Activated T-cell treated with anti-CD3 and anti-CD28 coated beads, Interleukin-2, amount 50 U/mL, for 4 hours (primary cell): Measurements from ENCODE around the gene PDGFD. TPM values are rescaled to one million over a fixed set of nuclear protein-coding genes. Genes with fewer than 3 reads are reported as not detected.

Experiments
- ATAC-seq, 2 donors: fragments of 200-7000 bp; cut with Tn5 transposase; one replicate each; pipeline ENCODE4 v1.10.0; 2021
- DNase-seq: peaks from one replicate; pipeline ENCODE4 v3.0.0-alpha.2; 2020
- H3K27me3 Mint-ChIP-seq: one replicate; pipeline ENCODE4 v1.8.0; 2021; ENCODE audit warnings: low read depth, mixed read lengths
- H3K36me3 Mint-ChIP-seq: one replicate; pipeline ENCODE4 v1.8.0; 2022; ENCODE audit warnings: mixed read lengths; ENCODE audit not compliant: insufficient read depth
- H3K4me1 Mint-ChIP-seq: one replicate; pipeline ENCODE4 v1.8.0; 2021; ENCODE audit warnings: low read depth, mixed read lengths
- H3K4me3 Mint-ChIP-seq: one replicate; pipeline ENCODE4 v1.8.0; 2021; ENCODE audit warnings: mild to moderate bottlenecking, moderate library complexity, mixed read lengths
- H3K9me3 Mint-ChIP-seq: one replicate; pipeline ENCODE4 v1.8.0; 2021; ENCODE audit warnings: mixed read lengths
- total RNA-seq, 3 donors: library from RNA; stranded (reverse); gene quantifications; one replicate each; pipeline ENCODE4 v1.2.1, GENCODE V29; 2021

PDGFD gene
- total RNA-seq, 3 donors from 2014 or later = 0.05 to 0.16 (median 0.10) TPM

DNA sequence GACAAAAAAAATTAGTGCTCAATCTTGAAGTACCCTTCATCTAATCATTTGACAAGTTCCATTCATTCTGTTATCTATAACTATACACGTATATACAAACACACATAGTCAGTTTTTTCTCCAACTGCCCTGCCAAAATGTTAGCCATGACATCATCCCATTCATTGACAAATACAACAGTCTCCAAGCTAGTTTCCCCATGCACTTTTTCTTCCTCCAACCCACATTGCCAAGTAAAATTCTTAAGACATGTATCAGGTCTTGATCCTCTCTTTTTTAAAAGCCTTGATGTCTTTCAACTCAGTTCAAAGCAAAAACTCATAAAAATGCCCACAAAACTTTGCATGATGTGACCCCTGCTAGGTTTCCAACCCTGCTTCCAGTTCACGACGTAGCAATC lies 69.4 kb downstream of the PDGFD start:
- DNase-seq (no peak), ATAC-seq (no peak)
- Mint-ChIP-seq H3K9me3 (no peaks in the 10 kb centered on the region), H3K27me3 (no peaks in the 10 kb centered on the region), H3K36me3 (no peaks in the 10 kb centered on the region), H3K4me3 (no peak overlapping the region), H3K4me1 (no peaks in the 10 kb centered on the region)

DNA sequence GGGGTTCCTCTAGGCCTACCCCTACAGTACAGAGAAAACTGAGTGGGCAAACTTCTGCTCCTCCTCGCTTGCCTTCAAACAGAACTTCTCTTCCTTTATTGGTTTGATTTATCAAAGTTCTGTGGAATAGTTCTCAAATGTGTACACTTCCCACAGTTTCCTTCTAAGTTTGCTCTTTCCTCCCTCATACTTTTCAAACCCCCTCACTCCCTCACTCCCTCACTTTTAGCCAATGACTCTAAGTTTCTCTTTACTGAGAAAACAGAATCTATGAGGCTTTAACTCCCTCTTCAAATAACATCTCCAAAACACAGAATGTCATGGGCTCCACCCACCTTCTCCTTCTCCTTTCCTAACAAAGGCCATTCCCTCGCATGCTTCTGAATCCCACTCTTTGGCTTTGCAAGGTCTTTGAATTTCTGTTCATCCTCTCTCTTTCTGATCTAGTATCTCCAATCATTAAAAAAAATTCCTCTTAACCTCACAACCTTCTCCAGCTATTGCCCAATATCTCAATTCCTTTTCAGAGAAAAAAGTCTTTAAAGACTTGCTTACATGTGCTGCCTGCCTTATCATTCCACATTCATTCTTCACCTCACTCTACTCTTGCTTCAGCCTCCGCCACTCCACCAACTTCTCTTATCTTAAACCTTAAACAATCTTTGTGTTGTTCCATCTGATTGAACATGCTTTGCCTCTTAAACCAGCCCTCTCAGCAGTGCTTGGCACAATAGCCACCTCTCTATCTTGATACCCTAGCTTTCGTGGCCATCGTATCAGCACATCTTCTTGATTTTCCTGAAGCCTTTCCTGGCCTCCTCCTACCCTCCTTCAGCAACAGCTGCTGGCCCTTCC lies 70.3 kb downstream of the PDGFD start:
- H3K27me3 Mint-ChIP-seq = no peaks in the 10 kb centered on the region

DNA sequence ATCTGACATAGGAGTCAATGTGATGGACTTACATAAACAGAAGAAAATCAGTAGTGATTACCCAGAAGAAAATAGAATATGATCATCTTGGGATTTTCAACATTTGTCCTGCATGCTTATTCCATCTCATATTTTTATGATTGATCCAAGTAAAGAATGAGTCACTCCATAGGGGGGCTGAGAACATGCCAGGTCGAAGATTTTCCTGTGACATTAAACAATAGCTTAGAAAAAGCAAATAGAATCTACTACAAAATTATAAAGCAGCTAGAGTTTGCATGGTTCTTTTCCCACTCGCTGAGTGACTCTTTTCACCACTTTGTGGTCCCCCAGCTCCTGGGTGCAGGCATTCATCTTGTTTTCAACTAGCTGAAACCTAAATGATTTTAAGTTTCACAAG lies 71.2 kb downstream of the PDGFD start:
- no peaks in the 10 kb centered on the region for H3K4me1 Mint-ChIP-seq
- H3K27me3 Mint-ChIP-seq = no peaks in the 10 kb centered on the region
- no peak for ATAC-seq
- no peaks in the 10 kb centered on the region for H3K36me3 Mint-ChIP-seq
- H3K9me3 Mint-ChIP-seq = no peaks in the 10 kb centered on the region
- no peak for DNase-seq
- H3K4me3 Mint-ChIP-seq = no peak overlapping the region

More for the DNA sequence above, 70.3 kb downstream of the PDGFD start:
- DNase-seq = no peak
- no peaks in the 10 kb centered on the region for H3K36me3 Mint-ChIP-seq
- ATAC-seq = no peak
- no peaks in the 10 kb centered on the region for H3K4me1 Mint-ChIP-seq
- H3K9me3 Mint-ChIP-seq = no peaks in the 10 kb centered on the region
- no peak overlapping the region for H3K4me3 Mint-ChIP-seq

DNA sequence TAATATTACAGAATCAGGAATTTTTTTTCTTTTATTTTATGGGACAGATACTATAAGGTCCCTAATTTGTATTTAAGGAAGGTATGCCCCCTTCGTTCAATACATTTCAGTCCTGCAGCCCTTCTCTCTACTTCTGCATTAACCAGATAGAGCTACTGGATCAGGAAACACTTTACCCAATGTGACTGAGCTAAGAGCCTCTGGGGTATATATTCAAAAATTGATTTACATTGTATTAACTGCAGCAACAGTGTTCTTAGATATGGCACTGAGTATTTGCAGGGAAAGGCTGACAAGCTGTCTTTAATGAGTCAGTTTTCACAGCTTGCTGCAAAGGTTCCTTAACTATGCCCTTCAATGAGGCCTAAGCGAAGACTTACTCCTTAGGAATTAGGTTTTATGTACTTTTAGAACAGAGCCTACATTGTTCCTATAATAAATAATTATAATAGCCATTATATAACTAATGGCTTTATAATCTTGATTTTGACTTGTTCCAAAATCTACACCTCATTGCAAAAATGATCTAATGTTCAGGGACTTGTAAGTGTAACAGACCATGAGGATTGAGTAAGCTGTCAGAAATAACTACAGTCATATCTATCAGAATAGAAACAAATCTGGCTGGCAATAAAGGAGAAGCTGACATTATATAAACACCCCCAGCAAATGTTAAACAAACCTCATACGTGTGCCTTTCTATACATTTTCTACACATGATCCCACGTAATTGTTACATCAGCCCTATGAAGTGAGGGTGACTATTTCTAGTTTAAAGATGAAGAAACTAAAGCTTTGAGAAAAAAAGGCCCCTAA lies 72.5 kb downstream of the PDGFD start:
- Mint-ChIP-seq H3K4me3 (no peak overlapping the region), H3K36me3 (no peaks in the 10 kb centered on the region), H3K9me3 (no peaks in the 10 kb centered on the region), H3K4me1 (no peaks in the 10 kb centered on the region), H3K27me3 (no peaks in the 10 kb centered on the region)
- ATAC-seq (no peak), DNase-seq (no peak)

DNA sequence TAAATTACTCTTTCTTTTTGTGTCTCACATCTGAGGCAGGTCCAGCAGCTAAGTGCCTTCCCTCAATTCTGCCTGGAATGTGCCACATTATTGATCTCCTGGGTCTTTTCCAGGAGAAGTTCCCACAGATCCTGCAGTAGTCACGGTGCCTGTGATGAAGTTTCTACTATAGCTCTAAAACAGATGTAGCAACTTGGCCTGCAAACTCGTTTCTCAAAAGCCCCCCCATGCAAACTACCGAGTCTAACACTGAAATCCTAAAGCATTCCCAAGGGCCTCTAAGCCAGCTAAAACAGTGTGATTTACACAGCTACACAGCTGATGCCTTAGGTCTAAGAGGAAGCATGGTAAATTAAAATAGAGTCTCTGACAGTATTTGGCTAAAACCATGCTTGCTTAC lies 73.2 kb downstream of the PDGFD start:
- no peak for ATAC-seq
- Mint-ChIP-seq H3K36me3 (no peaks in the 10 kb centered on the region), H3K4me3 (no peak overlapping the region), H3K9me3 (no peaks in the 10 kb centered on the region), H3K27me3 (no peaks in the 10 kb centered on the region), H3K4me1 (no peaks in the 10 kb centered on the region)
- no peak for DNase-seq

DNA sequence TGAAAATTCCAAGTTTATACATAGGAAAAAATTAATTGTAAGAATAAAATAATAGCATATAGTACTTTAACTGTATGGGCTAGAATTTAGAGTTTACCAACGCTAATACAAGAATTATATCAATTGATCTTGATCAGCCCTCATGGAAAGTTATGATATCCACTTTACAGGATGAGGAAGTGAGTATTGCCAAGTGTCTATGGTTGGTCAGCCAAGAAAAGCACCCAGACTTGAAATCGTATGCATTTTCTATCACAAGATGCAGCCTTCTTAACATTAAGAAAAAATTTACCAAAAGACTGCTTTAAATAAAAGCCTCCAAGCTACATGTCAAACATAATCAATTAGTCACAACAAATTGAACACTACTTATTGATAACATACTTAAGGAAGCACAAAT lies 74.5 kb downstream of the PDGFD start:
- DNase-seq (no peak), ATAC-seq (no peak)
- no peaks in the 10 kb centered on the region for H3K27me3 Mint-ChIP-seq
- H3K4me1 Mint-ChIP-seq = no peaks in the 10 kb centered on the region
- H3K4me3 Mint-ChIP-seq = no peak overlapping the region
- H3K36me3 Mint-ChIP-seq = no peaks in the 10 kb centered on the region
- no peaks in the 10 kb centered on the region for H3K9me3 Mint-ChIP-seq

DNA sequence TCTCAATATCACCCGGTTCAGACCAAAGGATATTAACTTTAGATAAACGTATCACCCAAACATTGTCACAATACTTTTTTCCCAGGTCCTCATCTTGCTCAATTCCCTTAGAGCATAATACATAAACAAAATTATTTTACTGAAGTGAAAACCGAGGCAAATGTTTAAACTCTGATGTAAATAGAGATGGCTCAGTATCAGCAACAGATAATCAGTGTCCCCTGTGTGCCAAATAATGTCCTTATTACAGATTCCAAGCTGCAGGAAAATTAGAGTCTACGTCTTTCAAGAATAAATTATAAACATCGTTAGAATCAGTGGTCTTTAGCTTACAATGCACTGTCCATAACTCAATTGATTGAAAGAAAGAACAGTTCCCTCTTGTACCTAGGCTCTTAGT lies 77.3 kb downstream of the PDGFD start:
- H3K4me3 Mint-ChIP-seq = no peak overlapping the region
- DNase-seq (no peak), ATAC-seq (no peak)
- H3K36me3 Mint-ChIP-seq = no peaks in the 10 kb centered on the region
- no peaks in the 10 kb centered on the region for H3K4me1 Mint-ChIP-seq
- H3K27me3 Mint-ChIP-seq = no peaks in the 10 kb centered on the region
- no peaks in the 10 kb centered on the region for H3K9me3 Mint-ChIP-seq

DNA sequence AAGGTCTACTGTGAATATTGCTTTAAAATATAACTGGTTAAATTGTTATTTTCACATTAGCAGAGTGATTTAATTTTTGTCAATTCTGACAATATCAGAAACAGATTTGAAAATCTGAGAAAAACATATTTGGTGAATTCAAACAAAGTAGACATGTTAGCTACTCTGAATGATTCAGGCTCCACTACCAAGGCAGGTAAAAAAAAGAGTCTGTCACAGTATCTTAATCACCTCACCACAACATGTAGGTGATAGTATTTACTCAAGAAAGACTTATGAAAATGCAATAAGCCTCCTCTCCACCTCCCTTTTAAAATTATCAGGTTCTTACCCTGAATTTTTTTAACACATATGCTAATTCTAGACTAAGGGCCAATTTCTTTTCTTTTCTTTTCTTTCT lies 85.0 kb downstream of the PDGFD start:
- no peak overlapping the region for H3K4me3 Mint-ChIP-seq

DNA sequence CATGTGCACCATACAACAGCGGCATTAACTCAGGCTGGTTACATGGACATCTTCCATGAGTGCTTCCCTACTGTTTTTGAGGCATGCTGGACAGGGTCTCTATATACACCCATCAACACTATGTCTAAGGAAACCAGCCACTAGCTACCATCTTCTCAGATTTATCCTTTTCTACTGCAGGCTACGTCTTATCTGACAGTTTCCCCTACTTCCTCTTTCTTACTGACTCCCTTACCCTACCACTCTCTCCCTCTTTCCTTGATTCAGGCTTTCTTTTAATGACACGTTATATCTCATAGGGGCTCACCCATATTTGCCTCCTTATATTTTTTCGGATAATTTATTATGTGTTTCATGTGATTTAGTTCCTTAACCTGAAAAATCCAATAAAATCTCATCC lies 85.7 kb downstream of the PDGFD start:
- DNase-seq (no peak), ATAC-seq (no peak)
- Mint-ChIP-seq H3K36me3 (no peaks in the 10 kb centered on the region), H3K27me3 (no peaks in the 10 kb centered on the region), H3K4me1 (no peaks in the 10 kb centered on the region), H3K9me3 (no peaks in the 10 kb centered on the region), H3K4me3 (no peak overlapping the region)

More for the DNA sequence above, 85.0 kb downstream of the PDGFD start:
- H3K9me3 Mint-ChIP-seq = no peaks in the 10 kb centered on the region
- ATAC-seq (no peak), DNase-seq (no peak)
- H3K4me1 Mint-ChIP-seq = no peaks in the 10 kb centered on the region
- no peaks in the 10 kb centered on the region for H3K36me3 Mint-ChIP-seq
- no peaks in the 10 kb centered on the region for H3K27me3 Mint-ChIP-seq

DNA sequence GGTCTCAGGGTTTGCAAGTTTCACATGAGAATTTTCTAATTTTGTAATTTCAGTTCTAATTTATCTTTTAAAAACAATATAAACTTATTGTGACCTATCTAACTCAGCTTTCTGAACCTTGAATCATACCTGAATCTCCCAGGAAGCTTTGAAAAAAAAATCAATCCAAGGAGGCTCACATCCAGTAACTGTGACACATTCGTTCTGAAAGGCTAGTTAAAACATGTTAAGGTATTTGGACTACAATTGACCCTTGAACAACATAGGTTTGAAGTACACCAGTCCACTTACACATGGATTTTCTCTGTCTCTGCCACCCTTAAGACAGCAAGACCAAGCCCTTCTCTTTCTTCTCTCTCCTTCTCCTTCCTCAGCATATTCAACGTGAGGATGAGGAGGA lies 87.5 kb downstream of the PDGFD start:
- Mint-ChIP-seq H3K36me3 (no peaks in the 10 kb centered on the region), H3K4me1 (no peaks in the 10 kb centered on the region), H3K9me3 (no peaks in the 10 kb centered on the region), H3K27me3 (no peaks in the 10 kb centered on the region), H3K4me3 (no peak overlapping the region)
- DNase-seq (no peak), ATAC-seq (no peak)

DNA sequence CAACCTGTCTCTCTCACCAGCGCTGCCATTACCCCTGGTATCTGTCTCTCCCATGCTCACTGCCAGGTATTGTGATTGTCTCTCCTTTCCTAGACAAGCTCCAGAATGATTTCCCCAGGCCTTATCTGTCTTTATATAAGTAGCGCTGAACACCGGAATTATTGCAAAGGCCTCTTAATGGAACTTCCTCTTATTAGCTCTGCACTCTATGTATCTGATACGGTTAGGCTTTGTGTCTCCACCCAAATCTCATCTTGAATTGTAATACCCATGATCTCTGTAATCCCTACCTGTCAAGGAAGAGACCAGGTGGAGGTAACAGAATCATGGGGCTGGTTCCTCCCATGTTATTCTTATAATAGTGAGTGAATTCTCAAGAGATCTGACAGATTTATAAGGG lies 88.2 kb downstream of the PDGFD start:
- no peak for DNase-seq
- Mint-ChIP-seq H3K4me1 (no peaks in the 10 kb centered on the region), H3K36me3 (no peaks in the 10 kb centered on the region), H3K27me3 (no peaks in the 10 kb centered on the region), H3K9me3 (no peaks in the 10 kb centered on the region), H3K4me3 (no peak overlapping the region)
- no peak for ATAC-seq

DNA sequence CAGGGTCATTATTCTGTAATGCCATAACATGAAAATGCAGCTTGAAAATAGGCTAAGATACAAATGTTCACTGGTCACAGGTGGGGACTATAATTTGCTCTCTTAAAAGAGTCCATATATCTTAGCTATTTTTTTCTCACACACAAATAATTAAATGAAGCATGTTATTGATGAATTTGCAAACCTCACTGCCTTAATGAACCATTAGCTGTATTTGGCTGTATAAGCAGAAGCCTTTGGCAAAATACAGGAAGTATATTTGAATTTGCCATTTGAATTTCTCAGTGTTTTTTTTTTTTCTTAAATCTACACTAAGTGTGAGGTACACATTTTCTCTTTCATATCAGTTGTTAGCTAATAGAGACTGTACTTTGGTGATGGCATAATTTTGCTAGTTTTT lies 88.9 kb downstream of the PDGFD start:
- ATAC-seq = no peak
- DNase-seq = no peak
- no peaks in the 10 kb centered on the region for H3K4me1 Mint-ChIP-seq
- H3K27me3 Mint-ChIP-seq = no peaks in the 10 kb centered on the region
- H3K9me3 Mint-ChIP-seq = no peaks in the 10 kb centered on the region
- H3K4me3 Mint-ChIP-seq = no peak overlapping the region
- H3K36me3 Mint-ChIP-seq = no peaks in the 10 kb centered on the region

DNA sequence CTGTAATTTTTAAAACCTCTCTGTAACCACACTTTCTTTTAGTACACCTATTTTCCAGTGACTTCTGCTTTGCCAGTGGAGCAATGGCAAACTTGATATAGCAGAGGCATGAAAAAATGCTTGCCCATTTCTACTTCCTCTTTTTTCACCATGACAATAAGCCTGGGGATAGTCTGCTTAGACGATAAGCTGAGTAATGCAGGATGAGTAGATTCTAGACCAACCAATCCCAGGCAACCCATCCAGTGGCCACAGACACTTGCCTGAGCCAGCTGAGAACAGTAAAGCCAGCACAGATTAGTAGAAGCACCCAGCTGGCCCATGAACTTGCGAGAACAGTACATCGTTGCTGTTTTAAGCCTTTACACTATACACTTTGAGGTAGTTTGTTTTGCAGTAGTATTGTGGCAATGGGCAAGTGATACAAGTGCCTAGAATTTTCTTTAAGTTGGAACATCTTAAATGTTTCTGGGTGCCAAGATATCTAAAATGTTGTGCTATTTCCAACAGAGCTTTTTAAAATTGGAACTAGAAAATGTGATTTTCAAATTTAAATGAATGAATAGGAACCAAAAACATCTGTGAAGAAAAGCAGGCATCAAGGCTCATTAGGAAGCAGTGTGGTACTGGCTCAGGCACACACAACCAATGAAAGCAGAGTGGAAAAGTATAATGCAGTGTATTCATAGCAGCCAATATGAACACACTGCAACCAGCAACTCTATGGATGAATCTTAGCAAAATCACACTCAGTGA lies 89.8 kb downstream of the PDGFD start:
- H3K9me3 Mint-ChIP-seq = no peaks in the 10 kb centered on the region
- DNase-seq (no peak), ATAC-seq (no peak)
- no peak overlapping the region for H3K4me3 Mint-ChIP-seq
- no peaks in the 10 kb centered on the region for H3K27me3 Mint-ChIP-seq
- H3K4me1 Mint-ChIP-seq = no peaks in the 10 kb centered on the region
- H3K36me3 Mint-ChIP-seq = no peaks in the 10 kb centered on the region

DNA sequence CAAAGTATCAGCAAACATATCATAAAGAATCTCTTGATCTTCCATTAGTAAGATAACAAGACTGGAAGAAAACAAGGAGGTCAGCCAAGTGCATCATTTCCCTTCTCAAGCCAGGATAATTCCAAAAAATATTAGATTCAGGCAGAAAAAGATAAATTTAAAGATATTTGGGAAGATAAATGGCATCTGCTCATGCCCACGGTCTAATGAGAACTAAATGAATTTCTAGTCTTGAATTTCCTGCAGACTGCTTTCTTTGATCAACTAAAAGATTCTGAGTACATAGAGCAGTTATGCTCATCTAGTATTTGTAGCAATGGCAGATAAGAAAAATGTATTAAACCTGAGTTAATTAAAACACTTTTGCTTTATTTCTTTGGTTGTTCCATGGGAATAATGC lies 96.4 kb downstream of the PDGFD start:
- H3K4me1 Mint-ChIP-seq = no peaks in the 10 kb centered on the region
- ATAC-seq (no peak), DNase-seq (no peak)
- no peaks in the 10 kb centered on the region for H3K9me3 Mint-ChIP-seq
- no peaks in the 10 kb centered on the region for H3K27me3 Mint-ChIP-seq
- H3K36me3 Mint-ChIP-seq = no peaks in the 10 kb centered on the region
- H3K4me3 Mint-ChIP-seq = no peak overlapping the region
